GF-D8 (cell line): ENCODE results near the gene ZNF32.
A peak's percentile ranks its signal among the peaks of the same experiment; 100 is the strongest.

Source experiments
- DNase-seq: peaks from one replicate; lab custom pipeline; 2025; lab: John Stamatoyannopoulos, UW

ZNF32 gene

GRCh38 chr10:43648398-43649184 lies at the start of gene ZNF32:
Gene ZNF32, minus strand, starts transcription at chr10:43648881. Its CDS starts 2,748 bp downstream, at chr10:43646133.
- DNase-seq = peak; percentile 39

GRCh38 chr10:43698156-43698555 lies 49.5 kb upstream of the ZNF32 start:
- DNase-seq = no peak

- no peak for DNase-seq
Measured at GRCh38 chr10:43696909-43697483, 48.3 kb upstream of the ZNF32 start.

- DNase-seq = no peak
Measured at GRCh38 chr10:43695730-43696129, 47.0 kb upstream of the ZNF32 start.

GRCh38 chr10:43695321-43695720 lies 46.6 kb upstream of the ZNF32 start:
- DNase-seq = no peak

GRCh38 chr10:43694526-43694925 lies 45.8 kb upstream of the ZNF32 start:
- no peak for DNase-seq

- DNase-seq = no peak
Measured at GRCh38 chr10:43693602-43694001, 44.9 kb upstream of the ZNF32 start.

GRCh38 chr10:43692051-43692825 lies 43.6 kb upstream of the ZNF32 start:
- no peak for DNase-seq

- no peak for DNase-seq
Measured at GRCh38 chr10:43691485-43691884, 42.8 kb upstream of the ZNF32 start.

- no peak for DNase-seq
Measured at GRCh38 chr10:43689955-43690771, 41.5 kb upstream of the ZNF32 start.

- DNase-seq = no peak
Measured at GRCh38 chr10:43689618-43689954, 40.9 kb upstream of the ZNF32 start.

GRCh38 chr10:43689007-43689491 lies 40.4 kb upstream of the ZNF32 start:
- DNase-seq = no peak

GRCh38 chr10:43688348-43688892 lies 39.7 kb upstream of the ZNF32 start:
- DNase-seq = no peak

GRCh38 chr10:43687373-43687772 lies 38.7 kb upstream of the ZNF32 start:
- DNase-seq = no peak

- no peak for DNase-seq
Measured at GRCh38 chr10:43686414-43686813, 37.7 kb upstream of the ZNF32 start.

GRCh38 chr10:43685744-43686143 lies 37.1 kb upstream of the ZNF32 start:
- no peak for DNase-seq

- no peak for DNase-seq
Measured at GRCh38 chr10:43684292-43684559, 35.5 kb upstream of the ZNF32 start.

GRCh38 chr10:43683451-43684291 lies 35.0 kb upstream of the ZNF32 start:
- DNase-seq = no peak

GRCh38 chr10:43682956-43683355 lies 34.3 kb upstream of the ZNF32 start:
- no peak for DNase-seq

- DNase-seq = no peak
Measured at GRCh38 chr10:43681721-43682120, 33.0 kb upstream of the ZNF32 start.

GRCh38 chr10:43681220-43681619 lies 32.5 kb upstream of the ZNF32 start:
- no peak for DNase-seq
